ENCODE data around the gene DOCK4. TPM values are rescaled to one million over a fixed set of nuclear protein-coding genes. Genes with fewer than 3 reads are reported as not detected.

DOCK4 gene
- total RNA-seq, 1 experiment from 2014 or later = 20.4 TPM

GRCh38 chr7:112232212-112232978, 26.2 kb upstream of the DOCK4 start:
- peaks cover 8% of the 10 kb centered on the region for H3K4me1 Mint-ChIP-seq
- H3K36me3 Mint-ChIP-seq = no peaks in the 10 kb centered on the region
- DNase-seq (ENCODE audit: low spot score) = no peak
- TF ChIP-seq PRRX2 (CRISPR knock-in tag; IDR thresholded peaks at IDR 0.05) (no peak), ZBTB43 (CRISPR knock-in tag; IDR thresholded peaks at IDR 0.05) (no peak), ZNF416 (CRISPR knock-in tag; IDR thresholded peaks at IDR 0.05) (no peak), ZNF532 (CRISPR knock-in tag; IDR thresholded peaks at IDR 0.05; ENCODE audit: borderline replicate concordance) (no peak), ATF1 (CRISPR knock-in tag; IDR thresholded peaks at IDR 0.05) (no peak), ZNF121 (CRISPR knock-in tag; IDR thresholded peaks at IDR 0.05) (no peak), ZNF138 (CRISPR knock-in tag; conservative IDR thresholded peaks at IDR 0.05) (no peak), ARID4B (CRISPR knock-in tag; IDR thresholded peaks at IDR 0.05; ENCODE audit: borderline replicate concordance) (no peak), TEAD4 (CRISPR knock-in tag; IDR thresholded peaks at IDR 0.05) (no peak)
- H3K27me3 Mint-ChIP-seq (ENCODE audit: low read depth) = no peaks in the 10 kb centered on the region
- no peak overlapping the region for H3K27ac Mint-ChIP-seq
- no peak overlapping the region for H3K4me3 Mint-ChIP-seq
- no peak for ATAC-seq
- POLR2A ChIA-PET = no interaction called here
- CTCF ChIA-PET = no interaction called here
- peaks cover 9% of the 10 kb centered on the region for H3K9me3 Mint-ChIP-seq

GRCh38 chr7:112228632-112229031, 22.4 kb upstream of the DOCK4 start:
- no peaks in the 10 kb centered on the region for H3K27me3 Mint-ChIP-seq (ENCODE audit: low read depth)
- peaks cover 3% of the 10 kb centered on the region for H3K9me3 Mint-ChIP-seq
- H3K4me3 Mint-ChIP-seq = no peak overlapping the region
- ChIA-PET CTCF (no interaction called here), POLR2A (no interaction called here)
- H3K27ac Mint-ChIP-seq = no peak overlapping the region
- H3K4me1 Mint-ChIP-seq = peaks cover 24% of the 10 kb centered on the region
- no peaks in the 10 kb centered on the region for H3K36me3 Mint-ChIP-seq
- no peak for DNase-seq (ENCODE audit: low spot score)
- ATAC-seq = no peak
- no peak for TF ChIP-seq E2F1 (CRISPR knock-in tag; IDR thresholded peaks at IDR 0.05)
